ENCODE data around the gene MRPL9.

Gene MRPL9

GRCh38 chr1:151711044-151711800 lies 52.1 kb downstream of the MRPL9 start:
- DNase-seq (ENCODE audit: low read depth): no peak

- DNase-seq (ENCODE audit: low read depth): no peak
Observed at GRCh38 chr1:151710187-151710840, 53.0 kb downstream of the MRPL9 start.
